Fibroblast of lung (primary cell): Measurements from ENCODE around the gene TNRC6A. TPM values are rescaled to one million over a fixed set of nuclear protein-coding genes. Genes with fewer than 3 reads are reported as not detected.

ENCODE experiments used
- DNase-seq, 2 donors: peaks; one replicate each; pipeline versions ENCODE4 v3.0.0 to v3.0.0-alpha.2; 2010; ENCODE audit warnings: low read depth in 2 of 2
- H2AFZ ChIP-seq: 2 replicates; pipeline ENCODE4 v1.5.1; 2012; ENCODE audit warnings: low read length, control low read depth, inconsistent platforms
- H3K27ac ChIP-seq: 2 replicates; pipeline ENCODE4 v1.5.1; 2011; ENCODE audit warnings: low read length, control low read depth; ENCODE audit not compliant: insufficient read depth
- H3K27me3 ChIP-seq: 2 replicates; pipeline ENCODE4 v1.5.1; 2011; ENCODE audit warnings: mild to moderate bottlenecking, low read length; ENCODE audit not compliant: control insufficient read depth, insufficient read depth
- H3K36me3 ChIP-seq: 2 replicates; pipeline ENCODE4 v1.5.1; 2011; ENCODE audit warnings: low read length; ENCODE audit not compliant: control insufficient read depth, insufficient read depth
- H3K4me1 ChIP-seq: 2 replicates; pipeline ENCODE4 v1.5.1; 2011; ENCODE audit warnings: low read length; ENCODE audit not compliant: control insufficient read depth, insufficient read depth; ENCODE audit errors: extremely low read depth
- H3K4me2 ChIP-seq: 2 replicates; pipeline ENCODE4 v1.5.1; 2011; ENCODE audit warnings: low read length, control low read depth; ENCODE audit not compliant: insufficient read depth; ENCODE audit errors: extremely low read depth
- H3K4me3 ChIP-seq, 4 experiments: fragments of 200-600 bp in 1 of 4; sonication (generic) in 1 of 4; replicated peaks in 1 of 4; 2 replicates each; pipeline ENCODE4 v1.5.1; 2011 to 2016; ENCODE audit warnings: low read length in 4 of 4, low read depth in 3 of 4, mild to moderate bottlenecking in 3 of 4, control low read depth in 2 of 4, inconsistent platforms in 1 of 4, mixed read lengths in 1 of 4; ENCODE audit not compliant: insufficient read depth in 1 of 4; ENCODE audit errors: control extremely low read depth in 1 of 4
- H3K79me2 ChIP-seq: 2 replicates; pipeline ENCODE4 v1.5.1; 2012; ENCODE audit warnings: mild to moderate bottlenecking, low read length, inconsistent platforms; ENCODE audit not compliant: control insufficient read depth, insufficient read depth
- H3K9ac ChIP-seq: 2 replicates; pipeline ENCODE4 v1.5.1; 2011; ENCODE audit warnings: mild to moderate bottlenecking, low read length, control low read depth; ENCODE audit not compliant: insufficient read depth
- H3K9me3 ChIP-seq: 2 replicates; pipeline ENCODE4 v1.5.1; 2012; ENCODE audit warnings: low read depth, low read length; ENCODE audit not compliant: control insufficient read depth, insufficient read depth
- H4K20me1 ChIP-seq: 2 replicates; pipeline ENCODE4 v1.5.1; 2011; ENCODE audit warnings: low read length; ENCODE audit not compliant: control insufficient read depth, insufficient read depth; ENCODE audit errors: extremely low read depth
- EZH2 ChIP-seq: IDR thresholded peaks from 2 replicates; pipeline ENCODE4 v1.5.1; 2012; ENCODE audit warnings: low read length, control low read depth, mild to moderate bottlenecking; ENCODE audit errors: missing control alignments
- polyA plus RNA-seq, 2 donors: library from polyadenylated mRNA; depleted of rRNA in 1 of 2; stranded (reverse) in 1 of 2; unstranded in 1 of 2; fragments of >200 nt; gene quantifications; 2 replicates each; pipeline ENCODE4 v1.2.1, GENCODE V29; 2011 to 2012; ENCODE audit warnings: missing spikeins in 1 of 2
- total RNA-seq: library from RNA; depleted of rRNA; stranded (reverse); fragments of >200 nt; gene quantifications from 2 replicates; pipeline ENCODE4 v1.2.1, GENCODE V29; 2014
- TF ChIP-seq, protein P1 (sequence below), 2 donors: IDR thresholded peaks in 1 of 2; conservative IDR thresholded peaks in 1 of 2; 1 replicate in 1 of 2; 2 replicates in 1 of 2; pipeline ENCODE4 v1.5.1; 2011 to 2012; ENCODE audit warnings: low read length in 2 of 2, control low read depth in 1 of 2, inconsistent platforms in 1 of 2, low read depth in 1 of 2, mild to moderate bottlenecking in 1 of 2

TNRC6A gene
- total and polyA plus RNA-seq, 2 donors (not counting 1 experiment from before 2014, with no cell fraction given), result 49.4 to 51.5 TPM

DNA sequence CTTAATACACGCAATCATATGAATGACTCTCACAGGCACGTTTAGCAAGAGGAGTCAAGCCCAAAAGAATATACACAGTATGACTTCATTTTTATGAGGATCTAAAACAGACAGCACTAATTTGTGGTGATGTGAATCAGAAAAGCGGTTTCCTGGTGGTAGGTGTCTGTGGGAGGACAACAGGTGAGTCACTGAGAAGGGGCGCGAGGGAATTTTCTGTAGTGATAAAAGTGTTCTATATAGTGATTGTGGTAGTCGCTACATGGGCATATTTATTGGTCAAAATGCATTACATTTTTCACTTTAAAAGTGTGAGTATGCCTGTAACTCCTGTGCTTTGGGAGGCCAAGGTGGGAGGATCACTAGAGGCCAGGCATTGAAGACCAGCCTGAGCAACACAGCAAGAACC lies 7.6 kb upstream of the TNRC6A start:
- Histone ChIP-seq H3K27me3 (no peaks in the 10 kb centered on the region), H4K20me1 (no peaks in the 10 kb centered on the region), H3K36me3 (no peaks in the 10 kb centered on the region), H3K9me3 (no peaks in the 10 kb centered on the region), H3K4me3 (no peak overlapping the region), H3K4me2 (no peak overlapping the region), H3K9ac (no peak overlapping the region), H3K27ac (no peak overlapping the region), H3K79me2 (no peaks in the 10 kb centered on the region), H2AFZ (no peak overlapping the region), H3K4me1 (peaks cover 3% of the 10 kb centered on the region)
- no peak for TF ChIP-seq EZH2
- TF ChIP-seq, protein P1, sequence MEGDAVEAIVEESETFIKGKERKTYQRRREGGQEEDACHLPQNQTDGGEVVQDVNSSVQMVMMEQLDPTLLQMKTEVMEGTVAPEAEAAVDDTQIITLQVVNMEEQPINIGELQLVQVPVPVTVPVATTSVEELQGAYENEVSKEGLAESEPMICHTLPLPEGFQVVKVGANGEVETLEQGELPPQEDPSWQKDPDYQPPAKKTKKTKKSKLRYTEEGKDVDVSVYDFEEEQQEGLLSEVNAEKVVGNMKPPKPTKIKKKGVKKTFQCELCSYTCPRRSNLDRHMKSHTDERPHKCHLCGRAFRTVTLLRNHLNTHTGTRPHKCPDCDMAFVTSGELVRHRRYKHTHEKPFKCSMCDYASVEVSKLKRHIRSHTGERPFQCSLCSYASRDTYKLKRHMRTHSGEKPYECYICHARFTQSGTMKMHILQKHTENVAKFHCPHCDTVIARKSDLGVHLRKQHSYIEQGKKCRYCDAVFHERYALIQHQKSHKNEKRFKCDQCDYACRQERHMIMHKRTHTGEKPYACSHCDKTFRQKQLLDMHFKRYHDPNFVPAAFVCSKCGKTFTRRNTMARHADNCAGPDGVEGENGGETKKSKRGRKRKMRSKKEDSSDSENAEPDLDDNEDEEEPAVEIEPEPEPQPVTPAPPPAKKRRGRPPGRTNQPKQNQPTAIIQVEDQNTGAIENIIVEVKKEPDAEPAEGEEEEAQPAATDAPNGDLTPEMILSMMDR (conservative IDR thresholded peaks at IDR 0.05 in 1 of 2, IDR thresholded peaks at IDR 0.05 in 1 of 2; ENCODE audit: low read depth in 1 of 2, low read length in 2 of 2), result no peak
- peak in 1 of 2 donors; percentile 73 for DNase-seq

GRCh38 chr16:24723663-24724062 lies 5.8 kb upstream of the TNRC6A start:
- Histone ChIP-seq H3K4me2 (no peak overlapping the region), H3K36me3 (no peaks in the 10 kb centered on the region), H3K4me3 (no peak overlapping the region), H3K79me2 (no peaks in the 10 kb centered on the region), H3K27ac (no peak overlapping the region), H4K20me1 (no peaks in the 10 kb centered on the region), H2AFZ (no peak overlapping the region), H3K9ac (no peak overlapping the region), H3K4me1 (peaks cover 4% of the 10 kb centered on the region), H3K9me3 (no peaks in the 10 kb centered on the region), H3K27me3 (no peaks in the 10 kb centered on the region)
- peak in 1 of 2 donors; percentile 49 for DNase-seq
- TF ChIP-seq EZH2, result no peak
- TF ChIP-seq, protein P1 (conservative IDR thresholded peaks at IDR 0.05 in 1 of 2, IDR thresholded peaks at IDR 0.05 in 1 of 2; ENCODE audit: low read depth in 1 of 2, low read length in 2 of 2), result no peak

- H3K27me3 ChIP-seq, result no peaks in the 10 kb centered on the region
- H3K9me3 ChIP-seq, result no peaks in the 10 kb centered on the region
- DNase-seq, result no peak
- H3K36me3 ChIP-seq, result no peaks in the 10 kb centered on the region
- no peak overlapping the region for H3K9ac ChIP-seq
- H2AFZ ChIP-seq, result no peak overlapping the region
- peaks cover 32% of the 10 kb centered on the region for H3K79me2 ChIP-seq
- H3K4me3 ChIP-seq, result no peak overlapping the region
- no peak overlapping the region for H3K27ac ChIP-seq
- no peaks in the 10 kb centered on the region for H4K20me1 ChIP-seq
- H3K4me2 ChIP-seq, result no peak overlapping the region
- peaks cover 5% of the 10 kb centered on the region for H3K4me1 ChIP-seq
- TF ChIP-seq, protein P1 (conservative IDR thresholded peaks at IDR 0.05 in 1 of 2, IDR thresholded peaks at IDR 0.05 in 1 of 2; ENCODE audit: low read depth in 1 of 2, low read length in 2 of 2), result no peak
- TF ChIP-seq EZH2, result no peak
Measured at GRCh38 chr16:24728011-24728410, 1.4 kb upstream of the TNRC6A start.
